Small intestine (tissue), 7 donors: ENCODE results near the gene DGAT2. TPM values are rescaled to one million over a fixed set of nuclear protein-coding genes. Genes with fewer than 3 reads are reported as not detected.

Experiments used
- DNase-seq, 2 donors: peaks; one replicate each; pipeline versions ENCODE4 v3.0.0 to v3.0.0-alpha.2; 2013
- FAIRE-seq: peaks from 2 replicates; lab custom pipeline; 2012; peaks lifted over from hg19 to GRCh38; lab: Jason Lieb, UNC
- H3K27ac ChIP-seq, 3 donors: one replicate each; pipeline ENCODE4 v1.5.1; 2013; ENCODE audit warnings: low read length in 2 of 3, mild to moderate bottlenecking in 2 of 3, control low read depth in 1 of 3, inconsistent platforms in 1 of 3, low read depth in 1 of 3, moderate library complexity in 1 of 3
- H3K27me3 ChIP-seq, 3 donors: one replicate each; pipeline ENCODE4 v1.6.1; 2013; ENCODE audit warnings: low read length in 3 of 3, inconsistent platforms in 1 of 3; ENCODE audit not compliant: control insufficient read depth in 3 of 3, insufficient read depth in 3 of 3
- H3K36me3 ChIP-seq, 3 donors: one replicate each; pipeline ENCODE4 v1.6.1; 2013; ENCODE audit warnings: low read length in 3 of 3, inconsistent platforms in 1 of 3, low read depth in 1 of 3, mild to moderate bottlenecking in 1 of 3, moderate library complexity in 1 of 3; ENCODE audit not compliant: control insufficient read depth in 3 of 3, insufficient read depth in 2 of 3
- H3K4me1 ChIP-seq, 3 donors: one replicate each; pipeline ENCODE4 v1.6.1; 2013; ENCODE audit warnings: low read length in 2 of 3, inconsistent platforms in 1 of 3, low read depth in 1 of 3, mild to moderate bottlenecking in 1 of 3, moderate library complexity in 1 of 3; ENCODE audit not compliant: control insufficient read depth in 3 of 3, insufficient read depth in 2 of 3
- H3K4me3 ChIP-seq, 3 donors: one replicate each; pipeline ENCODE4 v1.5.1; 2013; ENCODE audit warnings: low read length in 3 of 3, control low read depth in 1 of 3, inconsistent platforms in 1 of 3, low read depth in 1 of 3, mild to moderate bottlenecking in 1 of 3, moderate library complexity in 1 of 3
- H3K9me3 ChIP-seq, 2 donors: one replicate each; pipeline ENCODE4 v1.6.1; 2013; ENCODE audit warnings: low read depth in 1 of 2, low read length in 1 of 2; ENCODE audit not compliant: control insufficient read depth in 2 of 2, insufficient read depth in 1 of 2
- WGBS, 3 donors: extraction: QIAGEN DNeasy Blood & Tissue Kit; methylation state at CpG; one replicate each; pipeline ENCODE4 v1.1.7; 2013; 5-methylcytosine and 5-hydroxymethylcytosine counted together
- polyA plus RNA-seq, 4 donors: library from polyadenylated mRNA; stranded (reverse) in 3 of 4; unstranded in 1 of 4; fragments of 200-250 nt in 3 of 4; fragments of 120-200 nt in 1 of 4; gene quantifications; one replicate each; pipeline versions ENCODE4 v1.2.1 to v1.2.3, GENCODE V29; 2013
- donor health status: healthy with polysubstance abuse.
- donor health status: control.
- donor health status: control.
- donor health status: Bipolar disorder and iron deficiency.
- donor health status: healthy.

DGAT2 gene
- polyA plus RNA-seq, 4 donors = 5.8 to 97.5 (median 16.4) TPM

DNA sequence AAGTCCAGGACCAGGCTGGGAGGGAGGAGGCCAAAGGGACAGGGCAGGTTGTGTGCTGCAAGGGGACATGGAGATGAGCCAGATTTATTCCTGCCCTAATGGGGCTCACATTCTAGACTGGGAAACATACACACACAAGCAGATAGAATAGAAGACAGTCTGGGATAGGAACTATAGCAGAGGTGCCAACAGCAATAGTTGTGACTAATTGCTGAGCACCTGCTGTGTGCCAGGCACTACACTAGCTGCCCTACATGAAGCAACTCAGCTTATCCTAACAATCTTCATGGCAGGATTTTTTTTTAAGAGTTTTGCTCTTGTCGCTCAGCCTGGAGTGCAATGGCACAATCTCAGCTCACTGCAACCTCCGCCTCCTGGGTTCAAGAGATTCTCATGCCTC lies 39.6 kb upstream of the DGAT2 start:
- Histone ChIP-seq H3K9me3 (no peaks in the 10 kb centered on the region), H3K4me3 (no peak overlapping the region), H3K27me3 (no peaks in the 10 kb centered on the region), H3K36me3 (peaks cover 2 to 74% (median 18%) of the 10 kb centered on the region in 3 donors), H3K27ac (no peak overlapping the region), H3K4me1 (peaks cover 0 to 25% (median 9%) of the 10 kb centered on the region in 3 donors)
- 96 to 100% (median 97%) methylated on average over 2 of the region's 2 CpGs for WGBS, 3 donors
- no peak for DNase-seq
- no peak for FAIRE-seq

DNA sequence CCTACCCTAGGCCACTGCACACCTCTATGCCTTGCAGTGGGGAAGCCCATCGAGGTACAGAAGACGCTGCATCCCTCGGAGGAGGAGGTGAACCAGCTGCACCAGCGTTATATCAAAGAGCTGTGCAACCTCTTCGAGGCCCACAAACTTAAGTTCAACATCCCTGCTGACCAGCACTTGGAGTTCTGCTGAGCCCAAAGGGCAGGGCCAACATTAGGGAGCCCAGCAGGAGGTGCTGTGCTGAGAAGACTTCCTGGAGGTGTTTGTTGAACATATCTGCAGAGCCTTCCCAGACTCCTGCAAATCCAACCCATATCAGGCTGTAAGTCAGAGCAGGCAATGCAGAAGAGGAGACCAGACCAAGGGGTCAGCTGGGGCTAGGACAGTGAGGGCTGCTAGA lies 37.5 kb upstream of the DGAT2 start:
- Histone ChIP-seq H3K27ac (no peak overlapping the region), H3K4me1 (peaks cover 0 to 40% (median 12%) of the 10 kb centered on the region in 3 donors), H3K27me3 (no peaks in the 10 kb centered on the region), H3K4me3 (no peak overlapping the region), H3K36me3 (peaks cover 2 to 59% (median 17%) of the 10 kb centered on the region in 3 donors), H3K9me3 (no peaks in the 10 kb centered on the region)
- DNase-seq (no peak), FAIRE-seq (no peak)
- 92 to 96% (median 95%) methylated on average over 5 of the region's 5 CpGs for WGBS, 3 donors

DNA sequence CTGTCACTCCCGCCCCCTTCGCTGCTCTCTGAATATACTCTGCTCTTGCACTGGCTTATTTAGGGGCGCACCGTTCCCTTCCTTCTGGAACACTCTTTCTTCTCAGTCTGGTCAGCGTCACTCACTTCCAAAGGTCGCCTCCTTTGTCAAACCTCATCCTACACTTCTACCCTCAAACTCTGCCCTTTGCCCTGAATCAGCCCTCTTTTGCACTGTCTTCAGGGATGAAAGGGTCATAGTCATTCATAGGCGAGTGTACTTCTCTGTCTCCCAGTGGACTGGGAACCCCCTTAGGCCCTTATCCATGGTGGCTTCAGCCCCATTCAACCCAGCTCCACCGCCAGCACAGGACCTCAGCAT lies 35.5 kb upstream of the DGAT2 start:
- DNase-seq (peak; percentile 37 to 56), FAIRE-seq (no peak)
- H3K9me3 ChIP-seq = no peaks in the 10 kb centered on the region
- whole genome bisulfite sequencing, 3 donors = 76 to 87% (median 84%) methylated on average over 8 of the region's 8 CpGs
- no peaks in the 10 kb centered on the region for H3K27me3 ChIP-seq
- H3K4me1 ChIP-seq = peaks cover 0 to 48% (median 12%) of the 10 kb centered on the region in 3 donors
- H3K4me3 ChIP-seq = no peak overlapping the region
- peak overlapping the region; percentile 52 to 97 (median 57) for H3K27ac ChIP-seq
- peaks cover 2 to 45% (median 10%) of the 10 kb centered on the region in 3 donors for H3K36me3 ChIP-seq

DNA sequence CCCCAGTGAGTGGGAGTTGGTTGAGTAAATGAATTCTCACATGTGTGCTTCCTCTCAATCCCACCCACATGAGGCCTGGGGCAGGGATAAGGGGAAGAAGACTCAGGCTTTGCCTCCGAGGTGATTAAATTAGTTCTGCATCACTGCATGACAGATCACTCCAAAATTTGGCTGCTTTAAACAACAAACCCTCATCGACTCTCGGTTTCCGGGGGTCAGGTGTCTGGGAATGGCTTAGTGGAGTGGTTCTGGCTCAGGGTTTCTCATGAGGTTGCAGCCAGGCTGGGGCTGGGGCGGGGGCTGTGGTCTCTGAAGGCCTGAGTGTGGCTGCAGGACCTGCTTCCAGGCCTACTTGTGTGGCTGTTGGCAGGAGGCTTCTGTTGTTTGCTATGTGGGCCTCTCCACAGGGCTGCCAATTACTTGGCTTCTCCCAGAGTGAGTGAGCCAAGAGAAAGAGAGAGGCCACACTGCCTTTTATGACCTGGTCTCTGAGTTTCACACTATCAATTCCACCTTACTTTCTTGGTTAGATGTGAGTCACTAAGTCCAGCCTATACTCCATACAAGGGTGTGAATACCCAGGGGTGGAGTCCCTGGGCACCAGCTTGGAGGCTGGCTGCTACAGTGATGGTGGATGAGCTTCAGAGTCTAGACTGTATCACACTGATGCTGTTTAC lies 35.0 kb upstream of the DGAT2 start:
- Histone ChIP-seq H3K4me3 (no peak overlapping the region), H3K27me3 (no peaks in the 10 kb centered on the region), H3K27ac (peak overlapping the region; percentile 68 to 97 (median 71)), H3K9me3 (no peaks in the 10 kb centered on the region), H3K4me1 (peaks cover 0 to 48% (median 12%) of the 10 kb centered on the region in 3 donors), H3K36me3 (peaks cover 2 to 42% (median 5%) of the 10 kb centered on the region in 3 donors)
- no peak for FAIRE-seq
- DNase-seq = peak; percentile 78 to 88
- 74 to 82% (median 80%) methylated on average over 5 of the region's 5 CpGs for WGBS, 3 donors

DNA sequence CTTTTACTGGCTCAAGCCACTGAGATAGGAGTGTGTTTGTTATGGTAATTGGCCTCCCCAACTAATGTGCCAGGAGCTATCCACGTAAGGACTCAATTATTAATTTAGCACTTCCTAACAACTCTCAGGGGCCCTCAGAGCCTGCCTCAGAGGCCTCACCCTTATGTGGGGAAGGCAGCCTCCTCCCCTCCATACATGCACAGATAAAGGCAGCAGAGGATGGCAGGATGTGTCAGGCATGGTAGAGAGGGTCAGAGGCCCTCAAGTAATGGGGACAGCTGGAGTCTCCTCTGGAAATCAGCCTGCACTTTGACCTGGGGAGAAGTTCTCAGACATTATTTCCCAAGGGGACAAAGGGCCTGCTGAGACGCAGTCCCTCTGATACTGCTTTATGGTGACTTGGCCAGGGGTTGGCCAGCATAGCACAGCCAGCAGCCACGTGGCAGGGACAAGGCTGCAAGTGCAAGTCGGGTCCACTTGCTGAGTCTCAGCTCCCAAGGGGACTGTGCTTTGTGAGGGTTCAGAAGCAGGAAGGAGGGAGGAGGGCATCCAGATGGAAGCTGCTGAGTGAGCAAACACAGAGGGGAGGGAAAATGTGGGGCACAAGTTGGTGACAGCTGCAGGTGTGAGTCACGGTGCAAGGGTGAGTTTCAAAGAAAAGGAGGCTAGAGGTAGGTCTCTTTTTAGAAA lies 33.9 kb upstream of the DGAT2 start:
- peaks cover 0 to 2% of the 10 kb centered on the region in 2 donors for H3K9me3 ChIP-seq
- whole genome bisulfite sequencing, 3 donors = 8 to 53% (median 31%) methylated on average over 5 of the region's 5 CpGs
- FAIRE-seq (no peak), DNase-seq (peak; percentile 96 to 98)
- H3K27ac ChIP-seq = peak overlapping the region; percentile 71 to 97 (median 86)
- peaks cover 0 to 48% (median 12%) of the 10 kb centered on the region in 3 donors for H3K4me1 ChIP-seq
- no peaks in the 10 kb centered on the region for H3K27me3 ChIP-seq
- peaks cover 2 to 33% (median 2%) of the 10 kb centered on the region in 3 donors for H3K36me3 ChIP-seq
- no peak overlapping the region for H3K4me3 ChIP-seq

DNA sequence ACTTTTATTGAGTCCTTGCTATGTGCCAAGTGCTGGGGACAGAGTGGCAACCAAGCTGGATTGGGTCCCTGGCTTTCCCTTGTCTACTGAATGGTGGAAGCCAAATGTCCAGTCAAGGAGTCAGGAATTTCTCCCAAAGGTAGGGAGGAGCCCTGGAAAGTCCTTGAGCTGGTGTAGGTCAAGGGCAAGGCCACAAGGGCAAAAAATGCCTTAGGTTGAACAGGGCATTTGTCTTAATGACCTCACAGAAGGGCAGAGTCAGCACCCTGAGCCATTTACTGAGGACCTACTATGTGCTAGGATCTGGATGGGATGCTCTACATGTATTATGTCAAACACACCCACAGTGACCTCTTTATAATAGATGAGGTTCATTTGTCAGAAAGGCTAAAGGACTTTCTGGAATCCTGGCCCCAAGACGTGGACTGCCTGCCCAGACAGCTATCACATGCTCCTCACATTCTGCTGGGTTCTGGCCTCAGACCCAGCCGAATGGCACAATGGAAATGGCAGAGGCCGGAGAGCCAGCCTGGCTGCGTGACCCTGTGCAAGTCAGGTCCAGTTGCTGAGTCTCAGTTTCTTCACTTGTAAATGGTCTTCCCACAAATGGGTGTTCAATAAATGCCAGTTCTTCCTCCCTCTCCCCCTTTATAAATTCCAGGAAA lies 33.3 kb upstream of the DGAT2 start:
- Histone ChIP-seq H3K27me3 (no peaks in the 10 kb centered on the region), H3K4me3 (no peak overlapping the region), H3K4me1 (peaks cover 0 to 51% (median 12%) of the 10 kb centered on the region in 3 donors), H3K9me3 (peaks cover 0 to 2% of the 10 kb centered on the region in 2 donors), H3K36me3 (peaks cover 0 to 27% (median 0%) of the 10 kb centered on the region in 3 donors), H3K27ac (peak overlapping the region; percentile 71 to 97 (median 86))
- 87 to 90% (median 89%) methylated on average over 4 of the region's 4 CpGs for WGBS, 3 donors
- FAIRE-seq = no peak
- DNase-seq = no peak

DNA sequence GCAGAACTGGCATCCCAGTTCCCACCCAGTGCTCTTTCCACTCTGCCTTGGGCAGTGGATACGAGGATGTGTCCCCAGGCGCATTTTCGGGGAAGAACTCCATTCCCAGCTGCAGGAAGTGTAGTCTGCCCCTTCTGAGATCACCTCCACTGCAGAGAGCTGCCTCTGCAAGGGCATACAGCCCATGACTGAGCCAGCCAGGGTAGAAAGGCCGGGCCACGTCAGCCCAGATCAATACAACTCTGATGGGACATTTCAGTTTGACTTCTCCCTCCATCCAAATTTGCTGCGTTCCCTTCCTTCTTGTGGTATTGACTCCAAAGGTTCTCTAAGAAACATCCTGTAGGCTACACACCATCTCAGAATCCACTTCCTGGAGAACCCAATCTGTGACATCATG lies 31.3 kb upstream of the DGAT2 start:
- H3K36me3 ChIP-seq = peaks cover 0 to 7% (median 0%) of the 10 kb centered on the region in 3 donors
- no peak for FAIRE-seq
- peaks cover 0 to 45% (median 5%) of the 10 kb centered on the region in 3 donors for H3K4me1 ChIP-seq
- H3K27me3 ChIP-seq = no peaks in the 10 kb centered on the region
- WGBS, 3 donors = 84 to 87% (median 87%) methylated on average over 6 of the region's 6 CpGs
- no peak for DNase-seq
- no peak overlapping the region for H3K4me3 ChIP-seq
- H3K9me3 ChIP-seq = peaks cover 0 to 2% of the 10 kb centered on the region in 2 donors
- peak overlapping the region in 1 of 3 donors; percentile 1 for H3K27ac ChIP-seq

DNA sequence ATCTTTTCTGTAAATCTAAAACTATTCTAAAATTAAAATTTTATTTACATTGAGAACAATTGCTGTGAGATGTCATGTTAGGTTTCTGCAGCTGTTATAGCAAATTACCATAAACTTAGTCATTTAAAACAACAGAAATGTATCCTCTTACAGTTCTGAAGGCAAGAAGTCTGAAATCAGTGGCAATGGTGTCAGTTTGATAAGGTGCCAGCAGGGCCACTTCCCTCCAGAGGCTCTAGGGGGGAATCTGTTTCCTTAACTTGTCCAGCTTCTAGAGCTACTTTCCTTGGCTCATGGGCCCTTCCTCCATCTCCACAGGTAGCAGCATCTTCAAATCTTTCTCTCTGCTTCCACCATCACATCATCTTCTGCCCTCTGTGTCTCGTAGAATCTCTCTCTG lies 27.9 kb upstream of the DGAT2 start:
- Histone ChIP-seq H3K9me3 (peaks cover 0 to 2% of the 10 kb centered on the region in 2 donors), H3K4me3 (no peak overlapping the region), H3K27ac (no peak overlapping the region), H3K36me3 (no peaks in the 10 kb centered on the region), H3K27me3 (peaks cover 0 to 3% (median 0%) of the 10 kb centered on the region in 3 donors), H3K4me1 (peaks cover 0 to 31% (median 0%) of the 10 kb centered on the region in 3 donors)
- DNase-seq (no peak), FAIRE-seq (no peak)
- 89 to 95% (median 90%) methylated on average over 1 of the region's 1 CpG for WGBS, 3 donors
